Panc1 (cell line): Measurements from ENCODE around the gene NYAP2. TPM values are rescaled to one million over a fixed set of nuclear protein-coding genes. Genes with fewer than 3 reads are reported as not detected.

Experiments used
- ATAC-seq: fragments of 200-7000 bp; cut with Tn5 transposase; 2 replicates; pipeline ENCODE4 v1.9.1; 2020; ENCODE audit warnings: mild to moderate bottlenecking, moderate library complexity
- BruUV-seq: library from RNA; stranded (reverse); fragments of 400-500 nt; replicated peaks from 2 replicates; lab custom pipeline; 2021; lab: Mats Ljungman, UMichigan
- CTCF ChIA-PET: fragments of 300-600 bp; sonication (Branson Sonifier 250); formaldehyde crosslinking; loops from one replicate; lab custom pipeline; 2022; ENCODE audit warnings: antibody characterized with exemption; lab: Charles Lee
- POLR2A ChIA-PET: fragments of 300-600 bp; sonication (Branson Sonifier 250); formaldehyde crosslinking; loops from one replicate; lab custom pipeline; 2022; ENCODE audit warnings: antibody characterized with exemption; lab: Charles Lee
- DNase-seq: peaks from one replicate; pipeline ENCODE4 v3.0.0-alpha.2; 2010; ENCODE audit warnings: low read depth, low spot score
- H3K27ac ChIP-seq: 2 replicates; pipeline ENCODE4 v1.5.1; 2011; ENCODE audit warnings: mild to moderate bottlenecking, low read length, inconsistent platforms
- H3K27me3 ChIP-seq: fragments of 200-500 bp; sonication (Bioruptor generic); 2 replicates; pipeline ENCODE4 v1.6.0; 2014; ENCODE audit warnings: low read length, inconsistent platforms; ENCODE audit not compliant: control insufficient read depth, insufficient read depth
- H3K36me3 ChIP-seq: fragments of 200-500 bp; sonication (Bioruptor generic); 2 replicates; pipeline ENCODE4 v1.5.1; 2014; ENCODE audit warnings: inconsistent platforms, mild to moderate bottlenecking, low read length, moderate library complexity; ENCODE audit not compliant: control insufficient read depth, insufficient read depth
- H3K4me1 ChIP-seq: 2 replicates; pipeline ENCODE4 v1.5.1; 2011; ENCODE audit warnings: inconsistent platforms, mild to moderate bottlenecking, low read length, moderate library complexity; ENCODE audit not compliant: control insufficient read depth, insufficient read depth
- H3K4me3 ChIP-seq, 2 experiments: 2 replicates each; pipeline ENCODE4 v1.5.1; 2011 to 2012; ENCODE audit warnings: low read depth in 2 of 2, low read length in 2 of 2, mild to moderate bottlenecking in 2 of 2, inconsistent platforms in 1 of 2, moderate library complexity in 1 of 2
- H3K9me3 ChIP-seq: fragments of 200-500 bp; sonication (Bioruptor generic); 2 replicates; pipeline ENCODE4 v1.5.1; 2014; ENCODE audit warnings: low read depth, mild to moderate bottlenecking, inconsistent platforms, low read length, moderate library complexity; ENCODE audit not compliant: control insufficient read depth, insufficient read depth
- POLR2AphosphoS5 ChIP-seq: IDR thresholded peaks from 2 replicates; pipeline ENCODE4 v1.6.1; 2012; ENCODE audit warnings: mild to moderate bottlenecking, low read depth, low read length, moderate library complexity
- SIN3A ChIP-seq: IDR thresholded peaks from 2 replicates; pipeline ENCODE4 v1.6.1; 2012; ENCODE audit warnings: low read depth, mild to moderate bottlenecking, low read length, moderate library complexity, borderline replicate concordance; ENCODE audit not compliant: insufficient read depth
- TCF7L2 ChIP-seq: IDR thresholded peaks from 2 replicates; pipeline ENCODE4 v1.6.1; 2011; ENCODE audit warnings: mild to moderate bottlenecking, low read depth, low read length, inconsistent platforms
- in situ Hi-C: cut with HindIII; loops from 2 replicates; pipeline ENCODE4 v1.10.0; 2016; ENCODE audit warnings: low sequenced_read_pairs, low pct_unique_long_range_greater_than_20kb
- intact Hi-C: fragments of 100-400 bp; cut with micrococcal nuclease; formaldehyde crosslinking; loops from one replicate; pipeline ENCODE4 v1.10.0; 2022; ENCODE audit not compliant: unreplicated experiment
- total RNA-seq: library from RNA; stranded (reverse); gene quantifications from one replicate; pipeline ENCODE4 v1.2.1, GENCODE V29; 2021; ENCODE audit not compliant: unreplicated experiment
- TF ChIP-seq, protein P1 (sequence below), 2 experiments: IDR thresholded peaks; 2 replicates each; pipeline ENCODE4 v1.6.1; 2011 to 2012; ENCODE audit warnings: low read depth in 2 of 2, control low read depth in 1 of 2, low read length in 1 of 2, mild to moderate bottlenecking in 1 of 2, moderate library complexity in 1 of 2; ENCODE audit not compliant: insufficient read depth in 1 of 2
- TF ChIP-seq, protein P2 (sequence below): fragments of 450-650 bp; IDR thresholded peaks from 2 replicates; pipeline ENCODE4 v1.5.1; 2017; ENCODE audit warnings: mild to moderate bottlenecking

NYAP2 gene
- total RNA-seq, 1 experiment from 2014 or later = not detected

DNA sequence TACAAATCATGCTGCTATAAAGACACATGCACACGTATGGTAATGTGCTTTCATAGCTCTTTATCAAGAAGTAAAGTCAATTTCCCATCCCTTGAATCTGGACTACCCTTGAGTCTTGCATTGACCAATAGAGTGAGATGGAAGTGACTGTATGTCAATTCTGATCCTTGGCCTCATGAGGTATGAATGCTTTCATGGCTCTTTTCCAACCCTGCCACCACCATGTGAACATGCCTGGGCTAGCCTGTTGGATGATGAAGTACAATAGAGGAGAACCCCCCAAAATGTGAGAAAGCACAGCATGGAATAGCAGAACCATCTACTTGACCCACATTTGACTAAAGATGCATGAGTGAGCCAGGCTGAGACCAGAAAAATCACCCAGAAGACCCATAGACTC lies 237.0 kb downstream of the NYAP2 start:
- Histone ChIP-seq H3K36me3 (no peaks in the 10 kb centered on the region), H3K27ac (no peak overlapping the region), H3K4me3 (no peak overlapping the region), H3K9me3 (no peaks in the 10 kb centered on the region), H3K27me3 (peaks cover 2% of the 10 kb centered on the region; the same call in 1 of the 2 replicates), H3K4me1 (no peaks in the 10 kb centered on the region)
- ATAC-seq (no peak), DNase-seq (no peak)
- no TSS peak for BruUV-seq
- in situ Hi-C loops (no loop called here), intact Hi-C loops (no loop called here)
- CTCF ChIA-PET = no interaction called here
- TF ChIP-seq SIN3A (no peak), TCF7L2 (no peak), POLR2AphosphoS5 (no peak)
- TF ChIP-seq, protein P1, sequence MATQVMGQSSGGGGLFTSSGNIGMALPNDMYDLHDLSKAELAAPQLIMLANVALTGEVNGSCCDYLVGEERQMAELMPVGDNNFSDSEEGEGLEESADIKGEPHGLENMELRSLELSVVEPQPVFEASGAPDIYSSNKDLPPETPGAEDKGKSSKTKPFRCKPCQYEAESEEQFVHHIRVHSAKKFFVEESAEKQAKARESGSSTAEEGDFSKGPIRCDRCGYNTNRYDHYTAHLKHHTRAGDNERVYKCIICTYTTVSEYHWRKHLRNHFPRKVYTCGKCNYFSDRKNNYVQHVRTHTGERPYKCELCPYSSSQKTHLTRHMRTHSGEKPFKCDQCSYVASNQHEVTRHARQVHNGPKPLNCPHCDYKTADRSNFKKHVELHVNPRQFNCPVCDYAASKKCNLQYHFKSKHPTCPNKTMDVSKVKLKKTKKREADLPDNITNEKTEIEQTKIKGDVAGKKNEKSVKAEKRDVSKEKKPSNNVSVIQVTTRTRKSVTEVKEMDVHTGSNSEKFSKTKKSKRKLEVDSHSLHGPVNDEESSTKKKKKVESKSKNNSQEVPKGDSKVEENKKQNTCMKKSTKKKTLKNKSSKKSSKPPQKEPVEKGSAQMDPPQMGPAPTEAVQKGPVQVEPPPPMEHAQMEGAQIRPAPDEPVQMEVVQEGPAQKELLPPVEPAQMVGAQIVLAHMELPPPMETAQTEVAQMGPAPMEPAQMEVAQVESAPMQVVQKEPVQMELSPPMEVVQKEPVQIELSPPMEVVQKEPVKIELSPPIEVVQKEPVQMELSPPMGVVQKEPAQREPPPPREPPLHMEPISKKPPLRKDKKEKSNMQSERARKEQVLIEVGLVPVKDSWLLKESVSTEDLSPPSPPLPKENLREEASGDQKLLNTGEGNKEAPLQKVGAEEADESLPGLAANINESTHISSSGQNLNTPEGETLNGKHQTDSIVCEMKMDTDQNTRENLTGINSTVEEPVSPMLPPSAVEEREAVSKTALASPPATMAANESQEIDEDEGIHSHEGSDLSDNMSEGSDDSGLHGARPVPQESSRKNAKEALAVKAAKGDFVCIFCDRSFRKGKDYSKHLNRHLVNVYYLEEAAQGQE (IDR thresholded peaks at IDR 0.05; ENCODE audit: insufficient read depth in 1 of 2, low read depth in 2 of 2, low read length in 1 of 2) = no peak
- TF ChIP-seq, protein P2, sequence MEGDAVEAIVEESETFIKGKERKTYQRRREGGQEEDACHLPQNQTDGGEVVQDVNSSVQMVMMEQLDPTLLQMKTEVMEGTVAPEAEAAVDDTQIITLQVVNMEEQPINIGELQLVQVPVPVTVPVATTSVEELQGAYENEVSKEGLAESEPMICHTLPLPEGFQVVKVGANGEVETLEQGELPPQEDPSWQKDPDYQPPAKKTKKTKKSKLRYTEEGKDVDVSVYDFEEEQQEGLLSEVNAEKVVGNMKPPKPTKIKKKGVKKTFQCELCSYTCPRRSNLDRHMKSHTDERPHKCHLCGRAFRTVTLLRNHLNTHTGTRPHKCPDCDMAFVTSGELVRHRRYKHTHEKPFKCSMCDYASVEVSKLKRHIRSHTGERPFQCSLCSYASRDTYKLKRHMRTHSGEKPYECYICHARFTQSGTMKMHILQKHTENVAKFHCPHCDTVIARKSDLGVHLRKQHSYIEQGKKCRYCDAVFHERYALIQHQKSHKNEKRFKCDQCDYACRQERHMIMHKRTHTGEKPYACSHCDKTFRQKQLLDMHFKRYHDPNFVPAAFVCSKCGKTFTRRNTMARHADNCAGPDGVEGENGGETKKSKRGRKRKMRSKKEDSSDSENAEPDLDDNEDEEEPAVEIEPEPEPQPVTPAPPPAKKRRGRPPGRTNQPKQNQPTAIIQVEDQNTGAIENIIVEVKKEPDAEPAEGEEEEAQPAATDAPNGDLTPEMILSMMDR = no peak
- POLR2A ChIA-PET = no interaction called here

DNA sequence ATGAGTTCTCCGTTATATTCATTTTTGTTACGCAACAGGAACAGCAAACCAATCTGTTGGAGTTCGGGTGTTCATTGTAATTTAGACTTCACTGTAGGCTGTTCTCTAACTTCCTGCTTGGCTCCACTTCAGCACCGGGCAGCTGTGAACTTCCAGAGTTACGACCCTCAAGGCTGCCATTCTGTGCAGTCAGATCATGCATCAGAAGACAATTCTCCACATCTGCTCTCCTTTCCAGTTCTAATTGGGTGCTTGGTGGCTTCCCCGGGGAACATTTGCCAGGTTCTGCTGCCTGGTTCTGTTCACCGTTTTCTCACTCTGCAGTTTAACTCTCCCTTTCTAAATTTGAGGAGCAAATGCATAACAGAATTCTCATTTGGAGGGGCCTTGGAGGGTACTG lies 237.7 kb downstream of the NYAP2 start:
- Histone ChIP-seq H3K9me3 (no peaks in the 10 kb centered on the region), H3K4me3 (no peak overlapping the region), H3K27me3 (peaks cover 2% of the 10 kb centered on the region; the same call in 1 of the 2 replicates), H3K4me1 (no peaks in the 10 kb centered on the region), H3K36me3 (no peaks in the 10 kb centered on the region), H3K27ac (no peak overlapping the region)
- ChIA-PET POLR2A (no interaction called here), CTCF (no interaction called here)
- ATAC-seq (no peak), DNase-seq (no peak)
- TF ChIP-seq, protein P2 = no peak
- TF ChIP-seq, protein P1 (IDR thresholded peaks at IDR 0.05; ENCODE audit: insufficient read depth in 1 of 2, low read depth in 2 of 2, low read length in 1 of 2) = no peak
- TF ChIP-seq SIN3A (no peak), TCF7L2 (no peak), POLR2AphosphoS5 (no peak)
- no TSS peak for BruUV-seq
- intact Hi-C loops = no loop called here
- in situ Hi-C loops = no loop called here
